HTR-8/SVneo (cell line): Measurements from ENCODE around the gene UNC119.
A peak's percentile ranks its signal among the peaks of the same experiment; 100 is the strongest.

Experiments used
- DNase-seq: peaks from one replicate; pipeline ENCODE4 v3.0.0; 2011; ENCODE audit warnings: low spot score, mixed read lengths; ENCODE audit not compliant: insufficient read length
- FAIRE-seq: peaks from 2 replicates; lab custom pipeline; 2011; peaks lifted over from hg19 to GRCh38; lab: Jason Lieb, UNC

The UNC119 gene

DNA sequence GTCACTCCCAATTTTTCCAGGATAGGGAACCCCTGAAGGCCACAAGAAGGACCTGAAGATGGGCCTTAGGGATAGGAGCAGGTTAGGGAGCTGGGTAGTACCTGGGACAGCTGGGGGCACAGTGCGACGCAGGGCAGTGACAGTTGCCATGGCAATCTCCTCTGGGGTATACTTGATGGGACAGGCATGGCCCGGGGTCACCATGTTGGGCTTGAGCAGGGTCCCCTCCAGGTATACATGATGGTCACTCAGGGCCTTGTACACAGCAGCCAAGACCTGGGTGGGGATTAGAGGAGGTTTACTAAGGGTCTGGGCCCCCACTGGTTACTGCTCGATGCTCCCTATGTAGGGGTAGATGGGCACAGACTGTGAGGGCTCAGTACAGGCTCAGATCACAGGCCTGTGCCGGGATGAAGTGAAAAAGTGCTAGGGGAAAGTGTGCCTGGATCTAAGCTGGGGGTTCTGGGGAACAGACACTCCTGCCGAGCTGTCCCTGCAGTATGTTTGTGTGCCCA is 21.6 kb upstream of the UNC119 start:
- DNase-seq (no peak), FAIRE-seq (no peak)

DNA sequence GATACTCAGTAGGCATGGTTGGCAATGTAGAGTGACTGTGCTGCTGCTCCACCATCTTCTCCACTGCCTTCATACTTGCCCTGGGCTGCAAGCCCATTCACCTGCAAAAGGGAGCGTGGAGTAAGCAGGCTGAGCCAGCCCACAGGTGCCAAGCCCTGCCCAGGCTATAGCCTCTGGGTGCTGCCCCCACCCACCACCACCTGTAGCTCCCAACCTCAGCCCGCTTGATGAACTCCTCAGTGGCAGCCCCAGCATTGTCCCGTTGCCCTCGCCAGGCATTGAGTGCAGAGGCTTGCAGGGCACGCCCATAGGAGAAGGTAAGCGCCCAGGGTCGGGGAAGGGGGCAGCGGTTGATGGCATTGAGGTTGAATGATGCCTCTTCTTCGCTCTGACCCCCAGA is 21.1 kb upstream of the UNC119 start:
- no peak for DNase-seq
- FAIRE-seq, result no peak

DNA sequence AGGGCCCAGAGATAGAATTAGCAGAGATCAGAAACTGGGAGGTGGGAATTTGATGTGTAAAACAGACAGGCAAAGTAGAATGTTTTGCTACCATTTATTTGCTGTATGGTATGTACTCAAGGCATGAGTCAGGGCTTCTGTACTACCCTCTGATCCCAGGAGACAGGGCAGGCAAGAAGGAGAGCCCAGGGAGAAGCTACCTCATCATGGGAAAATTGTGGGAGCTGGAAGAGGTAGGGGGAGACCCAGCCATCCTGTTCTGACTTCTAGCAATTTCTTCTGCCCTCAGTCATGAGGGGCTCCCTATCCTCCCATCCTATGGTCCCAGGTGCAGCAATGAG is 20.6 kb upstream of the UNC119 start:
- FAIRE-seq, result no peak
- no peak for DNase-seq

DNA sequence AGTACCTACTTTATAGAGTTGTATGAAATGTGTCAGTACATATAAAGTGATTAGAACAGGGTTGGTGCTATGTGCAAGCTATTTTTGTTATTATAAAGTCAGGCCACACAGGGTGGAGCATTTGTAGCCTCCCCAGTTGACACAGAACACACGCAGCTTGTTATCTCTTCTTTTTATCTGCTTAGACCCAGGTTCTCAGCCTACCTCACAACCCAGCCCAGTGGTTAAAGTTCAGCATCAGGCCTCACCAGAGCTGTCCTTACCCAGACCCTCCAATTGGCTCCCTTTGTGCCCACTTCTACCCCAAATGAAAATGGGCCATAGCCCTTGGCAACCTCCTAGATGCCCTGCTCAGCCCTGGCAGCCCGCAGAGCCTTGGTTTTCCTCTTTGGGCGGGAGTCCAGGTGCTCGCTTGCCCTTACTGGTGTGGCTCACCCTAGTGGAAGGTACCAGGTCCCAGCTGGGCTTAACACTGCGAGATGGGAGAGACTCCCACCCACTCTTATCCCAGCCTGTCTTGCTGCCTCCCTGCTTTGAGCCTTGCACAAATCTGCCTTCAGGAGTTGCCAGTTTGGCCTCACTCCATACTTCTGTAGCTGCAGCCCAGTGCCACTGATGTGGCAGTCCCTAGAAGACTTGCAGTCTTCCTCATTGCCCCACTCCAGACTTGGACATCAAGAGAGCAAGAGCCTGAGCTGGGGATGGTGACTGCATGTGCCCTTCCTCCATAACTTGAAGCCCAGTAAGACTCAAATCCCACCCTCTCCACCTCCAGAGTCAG is 20.0 kb upstream of the UNC119 start:
- FAIRE-seq, result no peak
- DNase-seq, result no peak

DNA sequence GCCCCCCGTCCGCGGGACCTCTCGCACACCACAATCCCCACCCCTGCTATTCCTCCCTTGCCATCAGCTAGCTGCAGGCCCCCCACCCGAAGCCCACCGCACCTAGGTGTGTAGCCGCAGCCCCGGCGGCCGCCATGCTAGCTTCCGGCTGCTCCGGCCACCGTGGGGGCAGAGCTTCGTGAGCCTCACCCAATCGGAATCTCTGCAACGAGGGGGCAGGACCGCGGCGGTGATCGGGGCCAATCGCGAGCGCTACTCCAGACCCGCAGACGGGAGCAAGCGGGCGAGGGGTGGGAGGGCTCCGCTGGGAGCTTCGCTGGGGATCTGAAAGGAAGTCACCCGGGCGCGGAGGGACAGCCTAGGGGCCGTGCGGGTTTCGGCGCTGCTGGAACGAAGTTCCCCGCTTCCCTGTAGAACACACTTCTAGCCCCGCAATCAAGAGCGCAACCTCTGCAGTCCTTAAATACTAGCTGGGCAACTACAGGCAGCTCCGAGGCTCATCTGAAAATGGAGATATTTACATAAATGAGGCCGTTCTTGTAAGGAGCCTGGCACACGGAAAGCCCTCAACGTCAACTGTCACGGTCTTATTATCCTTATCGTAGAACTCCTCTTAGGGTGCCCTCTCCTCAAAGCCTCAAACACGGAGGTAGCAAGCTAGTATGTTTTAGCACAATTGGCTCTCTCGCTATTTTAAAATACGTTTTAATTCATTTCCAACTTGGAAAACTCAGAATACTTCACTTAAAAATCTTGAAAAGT is 19.1 kb upstream of the UNC119 start, which contains the start of gene PIGS:
PIGS (minus strand) TSS at position 164 of the 762 bp plus-strand sequence; CDS start at position 136, 28 bp downstream.
- FAIRE-seq (peak; percentile 92), DNase-seq (peak; percentile 99)

DNA sequence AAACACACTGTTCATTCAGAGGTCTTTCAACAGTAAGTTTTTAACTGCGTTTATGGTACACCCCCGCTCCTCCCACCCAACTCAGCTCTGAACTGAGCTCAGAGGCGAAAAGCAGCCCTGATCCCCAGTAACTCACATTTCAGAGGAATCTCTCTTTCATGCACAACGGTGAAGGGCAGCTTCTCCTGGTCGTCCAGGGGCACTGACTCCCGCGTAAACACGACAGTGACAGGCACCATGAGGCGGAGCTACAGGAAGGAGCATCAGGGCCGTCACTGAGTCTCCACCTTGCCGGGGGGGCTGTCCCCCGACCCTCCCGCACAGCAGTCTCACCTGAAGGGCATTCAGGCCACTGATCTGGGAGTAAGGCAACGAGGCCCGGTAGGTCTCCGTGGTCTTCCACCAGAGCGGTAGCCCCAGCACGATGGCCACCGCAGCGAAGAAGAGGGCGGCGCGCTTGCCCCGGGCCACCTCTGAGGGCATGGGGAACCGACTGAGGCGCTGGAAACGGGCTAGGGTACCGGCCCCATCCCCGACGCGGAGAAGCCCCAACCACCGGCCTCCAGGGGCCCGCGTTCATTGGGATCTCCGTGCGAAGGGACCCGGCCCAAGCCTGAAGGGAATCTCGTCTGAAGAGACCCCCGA is 18.4 kb upstream of the UNC119 start:
- DNase-seq (peak; percentile 45), FAIRE-seq (no peak)

DNA sequence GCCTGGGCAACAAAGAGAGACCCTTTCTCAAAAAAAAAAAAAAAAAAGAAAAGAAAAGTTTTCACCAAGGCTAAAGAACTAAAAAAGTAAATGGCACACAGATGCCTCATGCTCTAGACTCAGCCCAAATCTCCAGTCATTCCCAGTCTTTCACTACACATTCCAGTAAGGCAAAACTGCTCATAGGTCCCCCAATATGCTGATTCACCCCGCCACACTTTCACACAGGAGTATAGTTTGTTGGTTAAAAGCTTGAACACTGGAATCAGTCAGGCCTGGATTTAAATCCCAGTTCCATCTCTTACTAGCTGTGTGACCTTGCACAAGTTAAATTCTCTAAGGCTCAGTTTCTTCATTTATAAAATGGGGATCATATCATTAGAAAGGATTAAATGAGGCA is 17.0 kb upstream of the UNC119 start:
- FAIRE-seq, result no peak

DNA sequence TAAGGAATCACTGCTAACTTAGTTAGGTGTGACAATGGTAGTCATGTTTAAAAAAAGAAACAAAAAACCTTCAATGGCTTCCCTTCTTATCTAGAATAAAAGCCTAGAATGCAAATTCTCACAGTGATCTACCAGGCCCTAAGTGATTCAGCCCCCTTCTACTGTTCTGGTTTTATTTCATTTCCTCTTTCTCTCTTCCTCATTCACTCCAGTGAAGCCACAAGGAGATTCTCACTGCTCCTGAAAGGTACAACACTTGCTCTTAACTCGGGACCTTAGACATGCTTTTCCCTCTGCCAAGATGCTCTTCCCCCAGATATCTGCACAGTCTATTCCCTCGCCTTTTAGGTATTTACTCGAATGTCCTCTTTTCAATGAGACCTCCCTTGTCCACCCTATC is 15.2 kb upstream of the UNC119 start:
- FAIRE-seq (no peak), DNase-seq (no peak)

More for the DNA sequence above, 17.0 kb upstream of the UNC119 start:
- no peak for DNase-seq

DNA sequence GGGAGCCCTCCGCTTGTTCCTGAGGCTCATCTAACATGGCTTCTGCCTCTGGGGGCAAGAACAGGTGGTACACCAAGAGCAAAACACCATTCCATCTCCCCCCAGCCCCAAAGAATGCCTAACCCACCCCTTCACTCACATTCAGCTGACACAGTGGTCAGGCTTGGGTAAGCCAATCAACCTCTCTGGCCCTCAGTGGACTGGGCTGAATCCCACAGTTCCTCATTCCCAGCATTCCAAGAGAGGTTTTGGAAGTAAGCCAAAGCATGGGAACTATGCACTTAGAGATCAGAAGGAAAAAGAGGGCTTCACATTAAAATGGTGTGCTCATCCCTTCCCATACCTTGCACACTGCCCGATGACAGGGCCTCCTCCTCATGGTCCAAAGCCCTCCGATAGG is 11.1 kb upstream of the UNC119 start:
- peak; percentile 66 for DNase-seq
- no peak for FAIRE-seq

DNA sequence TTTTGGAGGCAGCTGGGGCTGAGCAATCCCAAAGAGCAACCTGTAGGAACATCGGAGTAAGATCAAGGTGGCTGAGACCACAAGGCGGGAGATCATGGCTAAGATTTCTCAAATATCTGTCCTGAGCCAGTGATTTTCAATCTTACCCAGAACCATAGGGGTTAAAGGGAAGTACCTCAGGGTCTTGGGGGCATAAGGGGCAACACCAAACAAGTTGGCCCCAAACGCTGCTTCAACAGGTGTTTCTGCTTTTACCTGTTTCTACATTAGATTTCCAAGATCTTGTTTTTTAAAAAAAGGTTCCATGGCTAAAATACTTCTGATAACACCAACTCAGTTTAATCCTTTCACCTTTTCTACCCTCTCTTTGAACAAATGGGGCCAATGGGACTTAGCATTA is 2.6 kb upstream of the UNC119 start:
- DNase-seq, result no peak
- no peak for FAIRE-seq

DNA sequence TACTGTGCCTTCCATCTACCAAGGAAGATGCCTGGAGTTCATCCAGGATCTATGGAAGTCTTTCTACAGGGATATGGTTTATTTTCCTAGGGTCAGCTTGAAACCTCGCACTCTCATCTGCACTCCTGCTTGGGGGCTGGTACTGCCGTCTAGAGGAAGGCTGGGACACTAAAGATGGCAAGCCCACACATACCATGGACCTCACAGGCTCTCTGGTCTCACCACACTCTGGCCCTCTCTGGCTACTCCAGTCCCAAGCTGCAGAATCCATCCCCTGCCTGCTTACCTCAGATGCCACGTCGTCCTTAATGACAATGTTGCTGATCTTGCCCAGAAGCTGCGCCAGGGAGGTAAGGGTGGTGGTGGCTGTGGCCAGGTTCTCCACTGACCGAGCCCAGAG is 2.1 kb upstream of the UNC119 start:
- no peak for FAIRE-seq
- DNase-seq, result no peak

DNA sequence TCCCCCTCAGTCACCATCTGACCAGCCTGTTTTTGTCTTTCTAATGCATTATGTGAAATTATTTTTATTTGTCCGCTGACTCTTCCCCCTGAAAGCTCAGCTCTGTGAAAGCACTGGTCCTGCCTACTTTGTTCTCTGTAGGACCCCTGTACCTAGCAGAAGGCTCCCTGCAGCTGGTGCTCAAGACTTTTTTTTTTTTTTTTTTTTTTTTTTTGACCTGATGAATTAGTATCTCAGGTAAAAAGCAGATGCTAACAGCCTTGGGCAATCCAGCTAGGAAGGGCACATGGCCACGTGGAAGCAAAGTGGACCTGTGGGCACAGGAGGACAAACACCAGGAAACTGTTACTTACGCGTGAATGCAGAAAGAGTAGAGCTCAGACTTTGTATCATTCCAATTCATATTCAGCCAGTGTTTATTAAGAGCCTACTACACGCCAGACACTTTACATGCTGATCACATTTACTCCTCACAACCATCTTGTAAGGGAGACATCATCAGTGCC is 629 bp upstream of the UNC119 start:
- no peak for DNase-seq
- FAIRE-seq, result no peak

DNA sequence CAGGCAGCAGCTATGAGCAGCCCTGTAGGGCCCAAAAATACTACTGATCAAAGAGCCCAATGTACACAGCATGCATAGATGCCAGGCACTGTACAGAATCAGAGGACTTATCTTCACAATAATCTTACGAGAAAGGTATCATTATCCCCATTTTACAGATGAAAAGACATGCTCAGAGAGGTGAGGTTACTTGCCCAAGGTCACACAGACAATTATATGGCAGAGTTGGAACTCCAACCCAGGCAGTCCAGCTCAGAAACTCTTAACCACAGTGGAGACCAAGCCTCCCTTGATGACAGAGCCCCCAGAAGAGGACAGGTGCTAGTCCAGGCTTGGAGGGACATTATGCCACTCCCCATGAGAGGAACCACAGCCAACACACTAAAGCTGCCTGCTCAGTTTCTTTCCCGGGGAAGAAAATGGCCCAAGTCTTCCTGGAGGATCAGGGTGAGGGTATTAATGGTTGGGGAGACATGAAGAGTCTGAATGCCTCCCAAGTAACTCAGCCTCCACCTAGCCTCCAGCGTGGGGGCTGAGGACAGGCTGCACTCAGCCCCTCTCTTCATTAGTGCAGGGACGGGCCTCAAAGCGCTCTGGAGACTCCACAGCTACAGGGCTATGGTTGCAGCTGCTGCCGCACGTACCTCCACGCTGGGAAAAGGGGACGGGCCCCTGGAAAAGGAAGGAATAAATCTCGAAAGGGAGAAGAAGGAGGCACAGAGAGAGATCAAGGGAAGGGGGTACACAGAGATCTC is 826 bp downstream of the UNC119 start:
- DNase-seq, result peak; percentile 45
- FAIRE-seq, result no peak

DNA sequence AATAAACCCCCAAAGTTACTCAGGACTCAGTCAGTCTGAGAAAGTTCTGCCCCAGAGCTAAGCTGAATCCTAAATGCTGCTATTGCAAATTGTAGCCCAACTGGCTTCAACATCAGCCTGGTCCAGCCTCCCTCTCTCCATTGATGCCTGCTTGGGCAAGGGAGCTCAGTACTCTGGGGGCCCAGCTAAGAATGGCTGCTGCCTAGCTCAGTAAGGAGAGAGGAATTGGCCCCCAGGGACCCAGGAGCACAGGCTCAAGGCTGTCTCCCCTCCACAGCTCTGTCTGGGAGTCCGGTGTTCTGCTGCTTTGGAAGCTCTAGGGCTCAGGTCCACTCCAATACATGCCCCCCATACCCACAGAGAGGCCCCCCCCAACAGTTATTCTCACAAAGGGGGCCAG is 1.6 kb downstream of the UNC119 start:
- DNase-seq, result no peak
- FAIRE-seq, result no peak

DNA sequence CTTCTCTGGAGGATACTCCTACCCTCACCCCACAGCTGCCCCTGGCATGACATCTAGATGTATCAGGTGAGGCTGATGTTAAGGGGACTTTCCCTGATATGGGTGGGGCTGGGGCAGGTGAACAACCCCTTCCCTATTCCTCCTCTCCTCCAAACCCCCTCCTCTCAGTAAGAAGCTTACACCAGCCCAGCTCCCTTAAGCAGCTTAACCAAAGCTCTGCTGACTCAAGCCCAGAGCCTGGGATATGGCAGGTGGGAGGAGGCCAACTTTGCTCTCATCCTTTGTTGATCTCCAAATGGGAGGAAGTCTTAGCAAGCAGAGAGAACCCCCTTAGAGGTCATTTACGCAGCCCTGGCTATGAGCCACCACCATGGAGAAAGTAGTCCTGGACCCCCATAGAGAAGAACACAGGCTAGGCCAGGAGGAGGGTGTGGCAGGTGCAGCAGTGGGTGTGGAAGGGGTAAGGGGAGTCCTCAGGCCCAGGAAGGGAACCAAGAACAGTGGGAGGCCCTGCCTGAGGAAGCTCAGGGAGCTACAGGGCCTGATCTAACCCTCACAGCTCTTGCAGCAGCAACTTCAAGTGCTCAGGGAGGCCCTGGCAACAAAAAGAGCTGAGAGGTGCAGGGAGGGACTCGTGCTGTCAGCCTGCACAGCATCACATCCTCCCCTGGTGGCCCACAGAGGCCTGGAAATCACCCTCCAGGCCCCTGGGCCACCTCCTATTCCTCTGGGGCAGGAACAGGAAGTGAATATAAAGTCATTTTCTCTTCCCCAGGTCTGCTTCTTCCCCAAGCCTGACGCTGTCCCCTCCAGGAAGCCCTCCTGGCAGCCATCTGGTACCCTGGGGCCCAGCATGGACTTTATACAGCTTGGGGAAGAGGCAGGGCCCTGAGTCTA is 2.9 kb downstream of the UNC119 start:
- no peak for FAIRE-seq
- DNase-seq, result no peak

DNA sequence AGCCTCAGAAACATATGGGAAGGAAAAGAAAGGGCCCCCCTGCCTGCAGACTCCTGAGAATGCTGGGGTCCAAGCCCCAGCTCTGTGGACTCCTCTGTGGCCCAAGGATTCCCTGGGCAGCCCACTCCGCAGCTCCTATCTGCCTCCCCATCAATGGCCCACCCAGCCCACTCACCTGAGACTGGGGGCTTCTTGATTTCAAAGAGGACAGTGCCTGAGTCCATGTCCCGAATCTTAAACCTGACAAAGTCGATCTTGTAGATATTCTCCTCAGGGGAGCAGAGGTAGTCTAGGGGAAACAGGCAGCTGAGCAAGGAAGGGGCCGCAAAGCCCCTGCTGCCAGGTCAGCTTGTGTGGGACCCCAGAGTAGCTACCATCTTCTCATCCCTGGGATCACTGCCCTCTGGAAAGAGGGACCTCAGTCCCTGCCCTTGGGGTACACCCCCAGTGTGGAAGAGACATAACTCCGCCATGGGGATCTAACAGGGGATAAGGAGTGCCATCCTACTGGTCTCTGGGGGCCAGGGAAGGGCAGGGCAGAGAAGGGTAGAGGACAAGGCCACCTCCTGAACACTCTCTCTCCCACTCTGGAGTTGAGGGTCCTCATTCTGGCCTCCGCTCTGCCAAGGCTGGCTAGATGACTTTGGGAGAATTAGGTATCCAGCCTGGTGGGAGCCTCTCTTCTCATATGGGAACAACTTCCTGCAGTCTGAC is 3.9 kb downstream of the UNC119 start:
- DNase-seq (no peak), FAIRE-seq (no peak)

DNA sequence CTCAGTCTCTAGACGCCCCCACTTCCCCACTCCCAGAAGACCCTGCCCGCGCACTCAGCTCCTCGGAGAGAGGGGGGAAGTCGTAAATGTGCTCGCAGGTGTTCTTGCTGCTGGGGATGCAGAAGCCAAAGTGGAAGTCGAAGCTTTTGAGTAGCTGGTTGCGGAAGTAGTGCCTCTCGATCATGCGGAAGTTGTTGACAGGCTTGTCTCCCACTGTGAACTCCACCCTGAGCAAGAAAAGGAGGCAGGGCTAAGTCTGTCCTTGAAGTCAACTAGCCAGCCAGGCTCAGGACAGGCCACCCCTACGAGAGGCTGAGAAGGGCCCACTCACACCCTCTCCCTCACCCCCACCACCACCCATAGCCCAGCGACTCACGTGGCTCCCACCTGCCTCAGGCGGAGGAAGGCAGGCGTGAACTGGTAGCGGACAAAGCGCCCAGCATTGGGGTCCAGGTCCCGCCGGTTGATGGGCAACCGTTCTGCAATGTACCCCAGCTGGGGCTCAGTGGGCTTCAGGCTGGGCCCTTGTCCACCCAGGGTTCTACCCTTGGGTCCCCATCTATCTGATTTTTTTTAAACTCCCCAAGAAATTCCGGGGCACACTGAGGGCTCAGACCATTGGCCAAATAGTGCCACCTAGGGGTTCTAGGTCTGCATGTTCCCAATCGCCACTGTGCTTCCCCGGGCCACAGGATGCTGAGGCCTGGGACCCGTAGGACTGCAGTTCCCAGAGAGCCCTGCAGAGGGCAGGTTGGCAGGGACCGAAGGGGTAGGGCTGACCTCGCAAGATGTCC is 4.6 kb downstream of the UNC119 start:
- peak; percentile 74 for FAIRE-seq
- DNase-seq, result peak; percentile 87
